Adrenal gland (tissue), 12 donors: ENCODE results near the gene TMEM140. TPM values are rescaled to one million over a fixed set of nuclear protein-coding genes. Genes with fewer than 3 reads are reported as not detected.

Experiments
- DNase-seq, 7 donors: peaks; one replicate each; pipeline ENCODE4 v3.0.0-alpha.2; 2019 to 2020
- H3K27ac ChIP-seq, 5 donors: fragments of 200-600 bp; sonication (generic) in 4 of 5; 1 replicate in 3 of 5; 2 replicates in 2 of 5; pipeline versions ENCODE4 v1.5.1 to v1.8.0; 2016 to 2020; ENCODE audit warnings: mild to moderate bottlenecking in 1 of 5
- H3K27me3 ChIP-seq: fragments of 200-600 bp; 2 replicates; pipeline ENCODE4 v1.8.0; 2021
- H3K36me3 ChIP-seq, 2 donors: fragments of 200-600 bp; replicated peaks in 1 of 2; 1 replicate in 1 of 2; 2 replicates in 1 of 2; pipeline versions ENCODE4 v1.5.1 to v1.8.0; 2018 to 2022
- H3K4me1 ChIP-seq, 2 donors: fragments of 200-600 bp; replicated peaks in 1 of 2; 1 replicate in 1 of 2; 2 replicates in 1 of 2; pipeline versions ENCODE4 v1.5.1 to v1.8.0; 2018 to 2021
- H3K4me3 ChIP-seq, 4 donors: fragments of 200-600 bp; sonication (generic) in 3 of 4; one replicate each; pipeline ENCODE4 v1.5.1; 2016 to 2018
- H3K9me3 ChIP-seq, 3 donors: fragments of 200-600 bp; sonication (generic) in 1 of 3; replicated peaks in 1 of 3; 1 replicate in 2 of 3; 2 replicates in 1 of 3; pipeline versions ENCODE4 v1.5.1 to v1.8.0; 2016 to 2021
- CTCF ChIP-seq, 6 experiments: fragments of 450-650 bp in 4 of 6; fragments of 200-600 bp in 2 of 6; sonication (generic) in 1 of 6; IDR thresholded peaks; 1 replicate in 5 of 6; 2 replicates in 1 of 6; pipeline versions ENCODE4 v1.5.1 to v1.8.0; 2016 to 2021; ENCODE audit warnings: antibody characterized with exemption in 6 of 6, mild to moderate bottlenecking in 2 of 6, moderate library complexity in 1 of 6
- POLR2A ChIP-seq, 2 donors: fragments of 450-650 bp; IDR thresholded peaks; one replicate each; pipeline ENCODE4 v1.6.1; 2017; ENCODE audit warnings: antibody characterized with exemption in 2 of 2, mild to moderate bottlenecking in 2 of 2, moderate library complexity in 1 of 2
- WGBS, 4 donors: extraction: QIAGEN DNeasy Blood & Tissue Kit in 2 of 4; methylation state at CpG; one replicate each; pipeline versions ENCODE4 v1.1.5 to v1.1.7; 2013 to 2017; 5-methylcytosine and 5-hydroxymethylcytosine counted together
- intact Hi-C, 2 donors: fragments of 100-400 bp; cut with DNase I; formaldehyde crosslinking; loops; one replicate each; pipeline versions ENCODE4 v1.14.1 to v1.15.0; 2022 to 2023
- polyA plus RNA-seq, 3 donors: library from polyadenylated mRNA; stranded (reverse); fragments of 200-250 nt in 2 of 3; fragments of 350-450 nt in 1 of 3; fragmentation: Illumina TruSeq in 1 of 3; extraction: RNeasy Lipid Tissue Mini Kit (QIAGEN cat#74804) in 1 of 3; gene quantifications; one replicate each; pipeline ENCODE4 v1.2.3, GENCODE V29; 2013 to 2014
- total RNA-seq, 9 donors: library from RNA; depleted of rRNA in 4 of 9; stranded (reverse); fragments of >200 nt in 4 of 9; fragments of 120-200 nt in 1 of 9; fragmentation: NEBNext Ultra II Directional in 1 of 9; extraction: Animal tissue kit (Norgen Biotek cat#: 25700) in 1 of 9; gene quantifications; one replicate each; pipeline versions ENCODE4 v1.1.0 to v1.2.4, GENCODE V29; 2013 to 2023
- donor health status: healthy with polysubstance abuse.
- donor health status: Bipolar disorder and iron deficiency.
- donor health status: DM: yes; HTN: yes; CAD: no.
- donor health status: DM: no; HTN: no; CAD: no.
- donor health status: DM: no; HTN: no; CAD: no.
- donor health status: DM: yes; HTN: yes; CAD: no.

The TMEM140 gene
- total and polyA plus RNA-seq, 12 donors: 9.4 to 62.9 (median 25.1) TPM

GRCh38 chr7:135129579-135129978 is 18.3 kb upstream of the TMEM140 start:
- DNase-seq: no peak

GRCh38 chr7:135143885-135144668 is 3.8 kb upstream of the TMEM140 start:
- no peaks in the 10 kb centered on the region for H3K36me3 ChIP-seq
- WGBS, 4 donors: 42 to 66% (median 56%) methylated on average over 2 to 3 of the region's 3 CpGs
- no peak overlapping the region for H3K4me3 ChIP-seq
- no peaks in the 10 kb centered on the region for H3K27me3 ChIP-seq
- peak in 6 of 7 donors; percentile 42 to 82 (median 64) for DNase-seq
- H3K9me3 ChIP-seq: no peaks in the 10 kb centered on the region
- peaks cover 31 to 32% of the 10 kb centered on the region in 2 donors for H3K4me1 ChIP-seq
- TF ChIP-seq POLR2A (IDR thresholded peaks at IDR 0.05) (peak in 1 of 2 donors; percentile 36), CTCF (IDR thresholded peaks at IDR 0.05) (no peak)
- intact Hi-C loops: no loop called here
- peak overlapping the region; percentile 15 to 63 (median 32) for H3K27ac ChIP-seq

More at GRCh38 chr7:135129579-135129978, 18.3 kb upstream of the TMEM140 start:
- TF ChIP-seq CTCF (IDR thresholded peaks at IDR 0.05) (no peak), POLR2A (IDR thresholded peaks at IDR 0.05) (no peak)
- Histone ChIP-seq H3K36me3 (no peaks in the 10 kb centered on the region), H3K4me3 (no peak overlapping the region), H3K27me3 (no peaks in the 10 kb centered on the region), H3K9me3 (no peaks in the 10 kb centered on the region), H3K4me1 (no peaks in the 10 kb centered on the region), H3K27ac (no peak overlapping the region)
- intact Hi-C loops: no loop called here

GRCh38 chr7:135147341-135147898 is 452 bp upstream of the TMEM140 start:
- Histone ChIP-seq H3K4me1 (peaks cover 39 to 58% of the 10 kb centered on the region in 2 donors), H3K4me3 (peak overlapping the region in 2 of 4 donors; percentile 46 to 75), H3K27ac (peak overlapping the region; percentile 90 to 96 (median 91)), H3K27me3 (no peaks in the 10 kb centered on the region), H3K36me3 (no peaks in the 10 kb centered on the region), H3K9me3 (no peaks in the 10 kb centered on the region)
- DNase-seq: peak in 2 of 7 donors; percentile 39 to 54
- no peak for TF ChIP-seq CTCF (IDR thresholded peaks at IDR 0.05)
- TF ChIP-seq POLR2A (IDR thresholded peaks at IDR 0.05): no peak
- intact Hi-C loops: no loop called here
- WGBS, 4 donors: 3 to 10% (median 7%) methylated on average over 6 of the region's 6 CpGs

GRCh38 chr7:135150072-135150782 is 2.4 kb downstream of the TMEM140 start:
- intact Hi-C loops: no loop called here
- 57 to 72% (median 63%) methylated on average over 8 of the region's 8 CpGs for whole genome bisulfite sequencing, 4 donors
- peaks cover 32 to 46% of the 10 kb centered on the region in 2 donors for H3K4me1 ChIP-seq
- H3K27me3 ChIP-seq: no peaks in the 10 kb centered on the region
- H3K27ac ChIP-seq: peak overlapping the region in 3 of 5 donors; percentile 13 to 56 (median 26)
- no peaks in the 10 kb centered on the region for H3K36me3 ChIP-seq
- H3K9me3 ChIP-seq: no peaks in the 10 kb centered on the region
- DNase-seq: peak in 1 of 7 donors; percentile 36
- TF ChIP-seq CTCF (IDR thresholded peaks at IDR 0.05): no peak
- TF ChIP-seq POLR2A (IDR thresholded peaks at IDR 0.05): no peak
- peak overlapping the region in 1 of 4 donors; percentile 75 for H3K4me3 ChIP-seq
